Measurements from ENCODE around the gene SENP5.

SENP5 gene

DNA sequence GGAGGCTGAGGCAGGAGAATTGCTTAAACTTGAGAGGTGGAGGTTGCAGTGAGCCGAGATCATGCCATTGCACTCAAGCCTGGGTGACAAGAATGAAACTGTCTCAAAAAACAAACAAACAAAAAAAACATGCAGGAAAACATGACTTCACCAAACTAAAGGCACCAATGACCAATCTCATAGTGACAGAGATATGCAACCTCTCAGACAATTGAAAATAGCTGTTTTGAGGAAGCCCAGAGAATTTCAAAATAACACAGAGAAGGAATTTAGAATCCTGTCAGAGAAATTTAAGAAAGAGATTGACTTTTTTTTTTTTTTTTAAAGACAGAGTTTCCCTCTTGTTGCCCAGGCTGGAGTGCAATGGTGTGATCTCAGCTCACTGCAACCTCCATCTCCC lies 48.5 kb downstream of the SENP5 start:
- no peaks in the 10 kb centered on the region for H3K4me1 ChIP-seq (ENCODE audit: insufficient read depth, low read length, poor library complexity, severe bottlenecking)
- no peak overlapping the region for H3K4me2 ChIP-seq (ENCODE audit: low read depth, low read length, poor library complexity, severe bottlenecking)
- no peak overlapping the region for H3K9ac ChIP-seq (ENCODE audit: low read depth, low read length, poor library complexity, severe bottlenecking)
- H3K79me2 ChIP-seq (ENCODE audit: insufficient read depth, low read length) = no peaks in the 10 kb centered on the region
- H4K20me1 ChIP-seq (ENCODE audit: insufficient read depth, low read length, poor library complexity, severe bottlenecking) = no peaks in the 10 kb centered on the region
- H3K36me3 ChIP-seq (ENCODE audit: insufficient read depth, low read length) = peaks cover 19% of the 10 kb centered on the region; the same call in 1 of the 2 replicates
- H3F3A ChIP-seq (ENCODE audit: low read depth) = no peaks in the 10 kb centered on the region
- TF ChIP-seq EZH2phosphoT487 (IDR thresholded peaks at IDR 0.05; ENCODE audit: borderline replicate concordance) = no peak
- TF ChIP-seq, protein P1, sequence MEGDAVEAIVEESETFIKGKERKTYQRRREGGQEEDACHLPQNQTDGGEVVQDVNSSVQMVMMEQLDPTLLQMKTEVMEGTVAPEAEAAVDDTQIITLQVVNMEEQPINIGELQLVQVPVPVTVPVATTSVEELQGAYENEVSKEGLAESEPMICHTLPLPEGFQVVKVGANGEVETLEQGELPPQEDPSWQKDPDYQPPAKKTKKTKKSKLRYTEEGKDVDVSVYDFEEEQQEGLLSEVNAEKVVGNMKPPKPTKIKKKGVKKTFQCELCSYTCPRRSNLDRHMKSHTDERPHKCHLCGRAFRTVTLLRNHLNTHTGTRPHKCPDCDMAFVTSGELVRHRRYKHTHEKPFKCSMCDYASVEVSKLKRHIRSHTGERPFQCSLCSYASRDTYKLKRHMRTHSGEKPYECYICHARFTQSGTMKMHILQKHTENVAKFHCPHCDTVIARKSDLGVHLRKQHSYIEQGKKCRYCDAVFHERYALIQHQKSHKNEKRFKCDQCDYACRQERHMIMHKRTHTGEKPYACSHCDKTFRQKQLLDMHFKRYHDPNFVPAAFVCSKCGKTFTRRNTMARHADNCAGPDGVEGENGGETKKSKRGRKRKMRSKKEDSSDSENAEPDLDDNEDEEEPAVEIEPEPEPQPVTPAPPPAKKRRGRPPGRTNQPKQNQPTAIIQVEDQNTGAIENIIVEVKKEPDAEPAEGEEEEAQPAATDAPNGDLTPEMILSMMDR (conservative IDR thresholded peaks at IDR 0.05; ENCODE audit: low read length) = no peak
- no peak overlapping the region for H2AFZ ChIP-seq (ENCODE audit: low read length)
- H3K27me3 ChIP-seq (ENCODE audit: insufficient read depth, low read length, poor library complexity, severe bottlenecking) = no peaks in the 10 kb centered on the region
- H3K9me2 ChIP-seq (replicated peaks; ENCODE audit: low read depth, low read length) = no peaks in the 10 kb centered on the region
- H3K4me3 ChIP-seq (ENCODE audit: low read length, poor library complexity, severe bottlenecking) = no peak overlapping the region
- H3K9me3 ChIP-seq (ENCODE audit: insufficient read depth, low read depth, low read length) = no peaks in the 10 kb centered on the region

DNA sequence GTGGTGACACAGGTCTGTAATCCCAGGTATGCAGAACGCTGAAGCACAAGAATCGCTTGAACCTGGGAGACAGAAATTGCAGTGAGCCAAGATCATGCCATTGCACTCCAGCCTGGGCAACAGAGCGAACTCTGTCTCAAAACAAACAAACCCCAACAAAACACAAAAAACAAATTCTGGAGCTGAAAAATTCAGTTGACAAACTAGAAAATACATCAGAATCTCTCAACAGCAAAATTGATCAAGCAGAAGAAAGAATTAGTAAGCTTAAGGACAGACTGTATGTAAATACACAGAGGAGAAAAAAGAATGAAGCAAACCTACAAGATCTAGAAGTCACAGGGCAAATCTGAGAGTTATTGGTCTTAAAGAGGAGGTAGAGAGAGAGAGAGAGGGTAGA lies 49.3 kb downstream of the SENP5 start:
- Histone ChIP-seq H3K79me2 (ENCODE audit: insufficient read depth, low read length) (no peaks in the 10 kb centered on the region), H3K4me2 (ENCODE audit: low read depth, low read length, poor library complexity, severe bottlenecking) (no peak overlapping the region), H3K4me3 (ENCODE audit: low read length, poor library complexity, severe bottlenecking) (no peak overlapping the region), H2AFZ (ENCODE audit: low read length) (no peak overlapping the region), H3K27me3 (ENCODE audit: insufficient read depth, low read length, poor library complexity, severe bottlenecking) (no peaks in the 10 kb centered on the region), H3F3A (ENCODE audit: low read depth) (no peaks in the 10 kb centered on the region), H3K9me3 (ENCODE audit: insufficient read depth, low read depth, low read length) (no peaks in the 10 kb centered on the region), H3K36me3 (ENCODE audit: insufficient read depth, low read length) (peaks cover 19% of the 10 kb centered on the region; the same call in 1 of the 2 replicates), H3K9me2 (replicated peaks; ENCODE audit: low read depth, low read length) (no peaks in the 10 kb centered on the region), H3K9ac (ENCODE audit: low read depth, low read length, poor library complexity, severe bottlenecking) (no peak overlapping the region), H4K20me1 (ENCODE audit: insufficient read depth, low read length, poor library complexity, severe bottlenecking) (no peaks in the 10 kb centered on the region), H3K4me1 (ENCODE audit: insufficient read depth, low read length, poor library complexity, severe bottlenecking) (no peaks in the 10 kb centered on the region)
- no peak for TF ChIP-seq EZH2phosphoT487 (IDR thresholded peaks at IDR 0.05; ENCODE audit: borderline replicate concordance)
- TF ChIP-seq, protein P1 (conservative IDR thresholded peaks at IDR 0.05; ENCODE audit: low read length) = no peak

DNA sequence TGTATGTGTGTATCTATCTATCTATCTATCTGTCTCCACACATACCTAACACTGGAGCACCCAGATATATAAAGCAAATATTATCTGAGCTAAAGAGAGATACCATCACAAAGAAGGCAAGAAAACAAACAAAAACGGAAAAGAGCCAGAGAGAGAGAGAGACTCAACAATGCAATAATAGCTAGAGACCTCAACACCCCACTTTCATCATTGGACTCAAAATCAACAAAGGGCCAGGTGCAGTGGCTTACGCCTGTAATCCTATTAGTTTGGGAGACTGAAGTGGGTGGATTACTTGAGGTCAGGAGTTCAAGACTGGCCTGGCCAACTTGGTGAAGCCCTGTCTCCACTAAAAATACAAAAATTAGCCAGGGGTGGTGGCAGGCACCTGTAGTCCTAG lies 51.2 kb downstream of the SENP5 start:
- Histone ChIP-seq H3K79me2 (ENCODE audit: insufficient read depth, low read length) (no peaks in the 10 kb centered on the region), H3K27me3 (ENCODE audit: insufficient read depth, low read length, poor library complexity, severe bottlenecking) (no peaks in the 10 kb centered on the region), H4K20me1 (ENCODE audit: insufficient read depth, low read length, poor library complexity, severe bottlenecking) (no peaks in the 10 kb centered on the region)

More for the DNA sequence above, 51.2 kb downstream of the SENP5 start:
- H3F3A ChIP-seq (ENCODE audit: low read depth) = no peaks in the 10 kb centered on the region
- H3K9me3 ChIP-seq (ENCODE audit: insufficient read depth, low read depth, low read length) = no peaks in the 10 kb centered on the region
- no peak for TF ChIP-seq EZH2phosphoT487 (IDR thresholded peaks at IDR 0.05; ENCODE audit: borderline replicate concordance)
- TF ChIP-seq, protein P1 (conservative IDR thresholded peaks at IDR 0.05; ENCODE audit: low read length) = no peak
- no peak overlapping the region for H3K4me3 ChIP-seq (ENCODE audit: low read length, poor library complexity, severe bottlenecking)
- no peak overlapping the region for H3K9ac ChIP-seq (ENCODE audit: low read depth, low read length, poor library complexity, severe bottlenecking)
- H3K9me2 ChIP-seq (replicated peaks; ENCODE audit: low read depth, low read length) = no peaks in the 10 kb centered on the region
- H2AFZ ChIP-seq (ENCODE audit: low read length) = no peak overlapping the region
- H3K4me2 ChIP-seq (ENCODE audit: low read depth, low read length, poor library complexity, severe bottlenecking) = no peak overlapping the region
- peaks cover 34% of the 10 kb centered on the region; the same call in 1 of the 2 replicates for H3K36me3 ChIP-seq (ENCODE audit: insufficient read depth, low read length)
- H3K4me1 ChIP-seq (ENCODE audit: insufficient read depth, low read length, poor library complexity, severe bottlenecking) = no peaks in the 10 kb centered on the region

Data from Loucy (cell line).